Measurements from ENCODE around the gene ZDHHC20.
A peak's percentile ranks its signal among the peaks of the same experiment; 100 is the strongest.
"Not testable (repeated sequence)": the region's sequence is repeated elsewhere in the genome, so short reads cannot be mapped to it uniquely, and the experiment has no call there.

ZDHHC20 gene

DNA sequence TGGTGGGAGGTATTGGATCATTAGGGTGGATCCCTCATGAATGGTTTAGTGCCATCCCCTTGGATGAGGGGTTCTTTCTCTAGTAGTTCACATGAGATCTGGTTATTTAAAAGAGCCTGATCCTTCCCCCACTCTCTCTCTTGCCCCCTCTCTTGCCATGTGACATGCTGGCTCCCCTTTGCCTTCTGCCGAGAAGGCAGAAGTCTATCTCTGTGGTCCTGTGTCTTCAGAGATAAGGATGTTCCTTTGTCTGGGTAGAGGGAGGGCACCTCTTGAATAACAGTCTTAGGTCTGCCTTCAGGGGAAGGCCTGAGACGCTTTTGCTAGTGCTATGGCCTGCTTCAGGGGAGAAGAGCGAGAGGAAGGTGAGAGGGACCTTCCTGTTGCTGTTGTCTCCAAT, 2.0 kb upstream of the ZDHHC20 start:
- no peak for TF ChIP-seq ZNF274 (IDR thresholded peaks at IDR 0.05; ENCODE audit: low read depth, low read length)

DNA sequence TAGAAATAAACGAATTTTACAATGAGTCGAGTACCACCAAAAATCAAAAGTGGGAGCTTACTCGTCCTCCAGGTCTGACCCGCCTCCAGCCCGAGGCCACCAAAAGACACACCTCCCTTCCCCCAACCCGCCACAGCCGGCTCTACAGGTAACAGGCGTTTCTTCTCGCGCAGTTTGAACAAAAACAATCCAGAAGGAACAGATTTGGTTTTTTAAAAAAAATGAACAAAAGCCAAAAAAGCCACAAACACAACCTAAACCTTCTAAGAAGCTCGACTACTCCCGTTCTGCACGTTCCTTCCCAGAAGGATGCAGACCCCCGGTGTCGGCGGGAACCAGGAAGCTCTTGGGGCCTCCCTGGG, 671 bp downstream of the ZDHHC20 start:
- peak overlapping the region; percentile 96 for H3K4me3 ChIP-seq (ENCODE audit: low read length)
- TF ChIP-seq ZNF274 (IDR thresholded peaks at IDR 0.05; ENCODE audit: low read depth, low read length): no peak

More for the DNA sequence above, 2.0 kb upstream of the ZDHHC20 start:
- no peak overlapping the region for H3K4me3 ChIP-seq (ENCODE audit: low read length)

DNA sequence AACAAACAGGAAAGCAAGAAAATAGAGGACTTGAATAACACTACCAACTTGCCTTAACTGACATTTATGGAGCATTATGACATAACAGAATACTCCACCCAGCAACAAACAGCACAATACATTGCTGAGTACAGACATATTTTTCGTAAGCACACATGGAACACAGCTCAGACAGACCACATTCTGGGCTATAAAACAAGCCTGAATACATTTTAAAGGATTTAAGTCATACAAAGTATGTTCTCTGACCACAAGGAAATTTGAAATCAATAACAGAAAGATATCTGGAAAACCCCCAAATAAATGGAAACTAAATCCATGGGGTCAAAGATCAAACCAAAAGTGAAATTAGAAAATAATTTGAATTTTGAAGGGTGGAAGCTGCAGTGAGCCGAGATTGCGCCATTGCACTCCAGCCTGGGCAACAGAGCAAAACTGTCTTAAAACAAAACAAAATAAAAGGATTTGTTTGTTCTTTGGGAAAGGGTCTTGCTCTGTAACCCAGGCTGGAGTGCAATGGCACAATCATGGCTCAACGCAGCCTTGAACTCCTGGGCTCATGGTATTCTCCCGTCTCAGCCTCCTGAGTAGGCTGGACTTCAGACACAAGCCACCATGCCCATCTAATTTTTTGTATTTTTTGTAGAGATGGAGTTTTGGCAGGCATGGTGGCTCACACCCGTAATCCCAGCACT, 5.6 kb downstream of the ZDHHC20 start:
- TF ChIP-seq ZNF274 (IDR thresholded peaks at IDR 0.05; ENCODE audit: low read depth, low read length): no peak
- no peak overlapping the region for H3K4me3 ChIP-seq (ENCODE audit: low read length)

DNA sequence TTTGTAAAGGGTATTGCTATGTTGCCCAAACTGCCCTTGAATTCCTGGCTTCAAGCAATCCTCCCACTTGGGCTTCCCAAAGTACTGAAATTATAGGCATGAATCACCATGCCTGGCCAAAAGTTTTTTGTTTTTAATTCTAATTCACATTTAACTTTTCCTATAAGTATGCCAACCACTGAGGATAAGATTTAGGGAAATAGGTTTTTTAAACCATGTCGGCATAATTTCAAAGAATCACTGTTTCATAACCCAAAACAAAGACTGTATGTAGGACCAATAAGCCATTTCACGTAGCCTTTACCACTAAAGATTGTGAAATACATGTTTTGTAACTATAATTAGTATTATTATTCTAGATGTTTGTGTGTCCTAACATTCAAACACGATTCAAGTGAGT, 8.2 kb downstream of the ZDHHC20 start:
- H3K4me3 ChIP-seq (ENCODE audit: low read length): no peak overlapping the region
- TF ChIP-seq ZNF274 (IDR thresholded peaks at IDR 0.05; ENCODE audit: low read depth, low read length): no peak

DNA sequence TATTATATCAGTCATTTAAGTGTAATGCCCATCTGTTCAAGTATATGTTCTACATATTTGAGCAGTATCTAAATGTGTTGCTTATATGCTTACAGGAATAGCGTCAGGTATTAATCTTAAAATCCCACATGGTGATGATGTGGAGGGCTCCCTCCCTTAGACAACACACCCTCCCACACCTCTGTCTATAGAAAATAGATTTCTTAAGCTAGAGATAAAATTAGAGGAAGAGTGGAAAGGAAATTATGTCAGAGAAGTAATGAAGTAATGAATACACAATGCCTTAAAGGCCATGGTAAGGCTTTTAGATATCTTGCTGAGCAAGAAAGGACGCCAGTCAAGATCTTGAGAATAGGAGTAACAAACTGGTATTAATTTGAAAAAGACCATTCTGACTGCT, 12.4 kb downstream of the ZDHHC20 start:
- TF ChIP-seq ZNF274 (IDR thresholded peaks at IDR 0.05; ENCODE audit: low read depth, low read length): no peak
- no peak overlapping the region for H3K4me3 ChIP-seq (ENCODE audit: low read length)

DNA sequence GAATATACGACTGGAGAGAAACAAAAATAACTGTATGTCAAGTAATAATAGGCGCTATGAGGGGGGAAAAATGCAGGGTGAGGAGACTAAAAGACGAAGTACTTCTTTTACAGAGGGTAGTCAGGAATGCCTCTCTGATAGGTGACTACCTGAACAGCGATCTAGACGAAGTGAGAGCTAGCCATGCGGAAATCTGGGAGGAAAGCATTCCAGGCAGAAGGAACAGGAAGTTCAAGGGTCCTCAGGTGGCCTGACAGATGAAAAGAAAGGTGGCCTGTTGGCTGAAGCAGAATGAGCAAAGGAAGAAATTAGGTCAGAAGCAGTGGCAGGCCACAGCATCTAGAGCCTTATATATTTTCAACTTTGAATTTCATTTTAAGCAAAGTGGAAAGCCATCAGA, 13.3 kb downstream of the ZDHHC20 start:
- no peak overlapping the region for H3K4me3 ChIP-seq (ENCODE audit: low read length)
- no peak for TF ChIP-seq ZNF274 (IDR thresholded peaks at IDR 0.05; ENCODE audit: low read depth, low read length)

DNA sequence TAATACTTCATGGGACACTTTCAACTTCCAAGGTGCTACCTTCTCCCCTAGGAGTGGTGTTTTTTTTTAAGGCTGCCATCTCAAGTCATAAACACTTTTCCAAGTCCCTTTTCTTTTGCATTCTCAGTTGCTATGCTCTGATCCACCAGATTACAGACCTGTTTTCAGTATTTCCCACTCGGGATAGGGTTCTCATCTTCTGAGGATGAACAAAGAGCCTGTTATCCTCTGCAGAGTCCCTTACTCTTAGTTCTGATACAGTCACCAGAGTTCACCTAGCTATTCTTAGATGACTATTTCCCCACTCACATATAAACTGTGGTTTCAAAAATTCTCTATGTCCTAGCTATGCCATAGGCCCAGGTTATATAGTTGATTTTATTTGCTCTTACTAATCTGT, 15.9 kb downstream of the ZDHHC20 start:
- TF ChIP-seq ZNF274 (IDR thresholded peaks at IDR 0.05; ENCODE audit: low read depth, low read length): no peak
- H3K4me3 ChIP-seq (ENCODE audit: low read length): no peak overlapping the region

DNA sequence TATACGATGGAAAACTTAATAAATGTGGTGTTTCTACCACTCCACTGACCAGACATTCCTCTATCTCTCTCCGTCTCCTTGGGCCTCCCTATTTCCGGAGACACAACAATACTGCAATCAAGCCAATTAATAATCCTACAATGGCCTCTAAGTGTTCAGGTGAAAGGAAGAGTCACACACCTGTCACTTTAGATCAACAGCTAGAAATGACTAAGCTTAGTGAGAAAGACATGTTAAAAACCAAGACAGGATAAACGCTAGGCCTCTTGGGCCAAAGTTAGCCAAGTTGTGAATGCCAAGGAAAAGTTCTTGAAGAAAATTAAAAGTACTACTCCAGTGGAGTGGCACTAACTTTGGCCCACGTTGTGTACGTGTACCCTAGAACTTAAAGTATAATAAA, 22.5 kb downstream of the ZDHHC20 start:
- no peak for TF ChIP-seq ZNF274 (IDR thresholded peaks at IDR 0.05; ENCODE audit: low read depth, low read length)
- no peak overlapping the region for H3K4me3 ChIP-seq (ENCODE audit: low read length)

DNA sequence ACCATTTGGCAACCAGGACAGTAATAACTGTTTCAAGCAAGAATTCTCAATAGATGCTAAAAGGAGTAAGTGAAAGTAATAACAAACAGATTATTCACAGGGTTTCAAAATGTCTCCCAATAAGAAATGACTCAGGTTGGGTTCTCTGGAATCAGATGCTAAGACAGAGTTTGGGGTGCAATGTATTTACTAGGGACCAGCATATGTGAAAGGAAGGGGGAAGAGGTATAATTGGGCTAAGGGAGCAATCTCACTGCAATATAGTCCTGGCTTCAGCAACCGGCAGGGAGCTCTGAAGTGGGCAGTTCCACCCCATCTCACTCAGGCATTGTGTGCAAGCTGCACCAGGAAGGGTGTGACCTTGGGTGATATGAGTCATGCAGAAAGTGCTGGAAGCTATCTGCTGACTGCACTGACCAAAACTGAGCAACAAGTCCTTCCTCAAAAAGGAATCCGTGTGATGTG, 23.4 kb downstream of the ZDHHC20 start:
- peak overlapping the region; percentile 6; the same call in 1 of the 2 replicates for H3K4me3 ChIP-seq (ENCODE audit: low read length)
- TF ChIP-seq ZNF274 (IDR thresholded peaks at IDR 0.05; ENCODE audit: low read depth, low read length): no peak

DNA sequence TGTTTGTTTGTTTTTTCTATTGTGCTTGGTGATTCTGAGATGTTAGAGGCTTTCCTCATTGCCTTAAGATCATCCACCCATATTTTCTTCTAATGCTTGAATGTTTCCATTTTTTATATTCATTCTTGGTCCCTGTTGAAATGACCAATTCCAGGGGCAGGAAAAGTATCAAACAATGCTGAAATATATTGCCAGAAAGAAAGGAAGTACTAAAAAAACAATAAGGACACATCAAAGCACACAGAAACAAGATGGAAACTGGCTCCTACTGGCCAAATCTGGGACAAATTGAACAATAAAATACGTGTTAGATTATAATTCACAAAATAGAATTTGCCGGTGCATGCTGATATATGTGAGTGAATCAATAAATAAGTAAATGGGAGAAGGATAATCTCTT, 23.9 kb downstream of the ZDHHC20 start:
- H3K4me3 ChIP-seq (ENCODE audit: low read length): no peak overlapping the region
- TF ChIP-seq ZNF274 (IDR thresholded peaks at IDR 0.05; ENCODE audit: low read depth, low read length): no peak

DNA sequence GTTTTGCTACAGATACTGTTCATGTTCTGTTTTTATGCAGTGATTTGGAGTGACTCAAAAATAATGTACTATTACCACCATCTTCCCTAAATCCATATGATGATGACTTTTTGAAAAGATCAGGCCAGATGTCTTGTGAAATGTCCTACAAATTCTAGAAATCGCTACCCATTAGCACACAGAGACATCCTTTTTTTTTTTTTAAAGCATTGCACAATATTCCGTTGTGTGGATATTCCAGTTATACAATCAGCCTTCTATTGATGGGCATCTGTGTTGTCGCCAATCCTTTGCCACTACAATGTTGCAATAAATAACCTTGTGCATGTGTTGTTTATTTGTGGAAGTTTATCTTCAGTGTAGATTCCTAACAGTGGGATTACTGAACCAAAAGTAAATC, 24.5 kb downstream of the ZDHHC20 start:
- no peak overlapping the region for H3K4me3 ChIP-seq (ENCODE audit: low read length)
- TF ChIP-seq ZNF274 (IDR thresholded peaks at IDR 0.05; ENCODE audit: low read depth, low read length): no peak

DNA sequence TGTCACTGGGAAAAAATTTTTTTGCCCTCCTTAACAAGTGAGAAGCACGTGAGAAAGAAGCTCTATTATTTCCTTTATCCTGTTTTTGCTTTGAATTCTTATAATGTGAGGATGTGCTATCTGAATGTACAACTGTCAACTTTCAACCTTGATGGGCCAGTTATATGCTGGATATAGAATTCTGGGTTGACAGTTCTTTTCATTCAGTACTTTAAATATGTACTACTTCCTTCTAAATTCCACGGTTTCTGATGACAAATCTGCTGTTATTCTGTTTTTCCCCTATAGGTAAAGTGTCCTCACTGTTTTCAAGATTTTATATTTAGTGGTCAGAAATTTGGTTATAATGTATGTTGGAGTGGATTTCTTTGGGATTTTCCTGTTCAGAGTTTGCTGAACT, 29.9 kb downstream of the ZDHHC20 start:
- TF ChIP-seq ZNF274 (IDR thresholded peaks at IDR 0.05; ENCODE audit: low read depth, low read length): no peak

DNA sequence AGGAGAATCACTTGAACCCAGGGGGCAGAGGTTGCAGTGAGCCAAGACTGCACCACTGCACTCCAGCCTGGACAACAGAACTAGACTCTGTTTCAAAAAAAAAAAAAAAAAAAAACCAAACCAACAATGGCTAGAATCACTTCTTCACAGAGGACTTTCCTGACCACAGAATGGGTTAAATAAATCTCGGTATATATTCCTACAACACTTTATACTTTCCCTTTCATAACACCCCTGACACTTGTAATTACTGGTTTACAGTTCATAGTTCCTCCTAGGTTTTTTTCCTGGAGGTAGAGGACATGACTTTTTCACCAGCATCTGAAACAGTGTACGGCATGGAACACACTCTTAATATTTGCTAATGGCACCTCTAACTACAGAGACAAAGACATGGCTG, 31.4 kb downstream of the ZDHHC20 start:
- no peak for TF ChIP-seq ZNF274 (IDR thresholded peaks at IDR 0.05; ENCODE audit: low read depth, low read length)
- H3K4me3 ChIP-seq (ENCODE audit: low read length): no peak overlapping the region

More for the DNA sequence above, 29.9 kb downstream of the ZDHHC20 start:
- no peak overlapping the region for H3K4me3 ChIP-seq (ENCODE audit: low read length)

DNA sequence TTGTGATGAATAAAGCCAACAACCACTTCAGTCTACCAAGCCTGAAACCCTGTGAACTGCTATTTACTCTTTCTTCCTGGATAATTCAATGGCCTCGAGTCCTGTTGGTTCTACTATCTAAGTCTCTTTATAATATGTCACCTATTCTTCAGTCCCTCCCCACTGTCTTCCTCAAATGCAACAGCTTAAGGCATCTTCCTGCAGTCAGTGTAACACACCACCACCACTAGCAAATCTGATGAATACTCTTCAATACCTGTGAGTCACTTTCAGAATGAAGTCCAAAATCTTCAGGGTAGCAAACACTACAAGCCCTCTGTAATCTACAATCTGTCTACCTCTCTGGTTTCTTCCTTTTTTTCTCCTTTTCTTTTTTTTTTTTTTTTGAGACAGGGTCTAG, 32.9 kb downstream of the ZDHHC20 start:
- TF ChIP-seq ZNF274 (IDR thresholded peaks at IDR 0.05; ENCODE audit: low read depth, low read length): no peak
- no peak overlapping the region for H3K4me3 ChIP-seq (ENCODE audit: low read length)

DNA sequence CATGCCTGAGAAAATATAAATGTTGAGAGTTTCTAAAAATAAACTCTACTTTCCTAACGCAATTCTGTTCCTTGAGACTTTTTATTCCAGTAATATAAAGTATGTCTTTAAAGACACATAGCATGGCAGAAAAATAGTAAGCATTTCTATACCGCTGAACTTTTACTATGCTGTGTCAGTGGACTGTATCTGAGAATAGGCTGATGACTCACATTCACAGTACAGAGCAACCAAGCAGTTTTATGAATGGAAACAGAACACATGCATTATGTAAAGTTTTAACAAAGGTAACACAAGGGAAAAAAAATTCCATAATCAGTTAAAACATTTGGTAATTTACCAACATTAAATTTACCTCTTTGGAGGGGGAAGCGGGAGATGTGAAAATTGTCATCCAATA, 38.4 kb downstream of the ZDHHC20 start:
- no peak overlapping the region for H3K4me3 ChIP-seq (ENCODE audit: low read length)

DNA sequence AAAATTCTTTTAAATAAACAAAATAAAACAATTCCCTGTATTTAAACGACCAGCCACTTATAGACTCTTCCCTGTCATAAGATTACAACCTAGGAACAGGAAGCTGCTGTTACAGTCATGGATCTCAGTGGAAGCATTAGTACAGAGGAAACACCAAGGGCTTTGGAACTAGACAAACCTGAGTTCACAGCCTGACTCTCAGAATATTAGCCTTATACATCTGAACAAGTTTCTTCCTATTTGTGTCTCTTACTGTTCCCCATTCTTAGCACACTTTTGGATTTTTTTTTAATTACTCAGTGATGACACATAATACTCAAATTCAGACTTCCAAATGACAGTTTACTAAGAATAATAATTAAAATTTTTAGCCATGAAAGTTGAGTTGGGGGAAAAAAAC, 46.1 kb downstream of the ZDHHC20 start:
- TF ChIP-seq ZNF274 (IDR thresholded peaks at IDR 0.05; ENCODE audit: low read depth, low read length): no peak
- H3K4me3 ChIP-seq (ENCODE audit: low read length): no peak overlapping the region

More for the DNA sequence above, 38.4 kb downstream of the ZDHHC20 start:
- TF ChIP-seq ZNF274 (IDR thresholded peaks at IDR 0.05; ENCODE audit: low read depth, low read length): no peak

DNA sequence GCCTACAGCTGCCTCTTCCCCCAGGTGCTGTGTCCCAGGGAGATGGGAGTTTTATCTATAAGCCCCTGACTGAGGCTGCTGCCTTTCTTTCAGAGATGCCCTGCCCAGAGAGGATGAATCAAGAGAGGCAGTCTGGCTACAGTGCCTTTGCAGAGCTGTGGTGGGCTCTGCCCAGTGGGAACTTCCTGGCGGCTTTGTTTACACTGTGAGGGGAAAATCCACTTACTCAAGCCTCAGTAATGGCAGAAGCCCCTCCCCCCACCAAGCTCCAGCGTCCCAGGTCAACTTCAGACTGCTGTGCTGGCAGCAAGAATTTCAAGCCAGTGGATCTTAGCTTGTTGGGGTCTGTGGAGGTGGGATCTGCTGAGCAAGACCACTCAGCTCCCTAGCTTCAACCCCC, 48.6 kb downstream of the ZDHHC20 start:
- not testable (repeated sequence) for H3K4me3 ChIP-seq (ENCODE audit: low read length)

All from GM08714 (cell line).